PC-9 (cell line): ENCODE measurements around the gene SPAG9.

ENCODE experiments used
- EZH2 ChIP-seq: fragments of 200-600 bp; sonication (generic); IDR thresholded peaks from 2 replicates; pipeline ENCODE4 v1.8.0; 2017; ENCODE audit warnings: antibody characterized with exemption, low read depth
- TF ChIP-seq, protein P1 (sequence below): fragments of 200-600 bp; sonication (generic); conservative IDR thresholded peaks from 2 replicates; pipeline ENCODE4 v1.6.1; 2017; ENCODE audit warnings: mixed run types, antibody characterized with exemption, mild to moderate bottlenecking, moderate library complexity

GRCh38 chr17:50938821-50939541, 181.7 kb downstream of the SPAG9 start:
- TF ChIP-seq, protein P1, sequence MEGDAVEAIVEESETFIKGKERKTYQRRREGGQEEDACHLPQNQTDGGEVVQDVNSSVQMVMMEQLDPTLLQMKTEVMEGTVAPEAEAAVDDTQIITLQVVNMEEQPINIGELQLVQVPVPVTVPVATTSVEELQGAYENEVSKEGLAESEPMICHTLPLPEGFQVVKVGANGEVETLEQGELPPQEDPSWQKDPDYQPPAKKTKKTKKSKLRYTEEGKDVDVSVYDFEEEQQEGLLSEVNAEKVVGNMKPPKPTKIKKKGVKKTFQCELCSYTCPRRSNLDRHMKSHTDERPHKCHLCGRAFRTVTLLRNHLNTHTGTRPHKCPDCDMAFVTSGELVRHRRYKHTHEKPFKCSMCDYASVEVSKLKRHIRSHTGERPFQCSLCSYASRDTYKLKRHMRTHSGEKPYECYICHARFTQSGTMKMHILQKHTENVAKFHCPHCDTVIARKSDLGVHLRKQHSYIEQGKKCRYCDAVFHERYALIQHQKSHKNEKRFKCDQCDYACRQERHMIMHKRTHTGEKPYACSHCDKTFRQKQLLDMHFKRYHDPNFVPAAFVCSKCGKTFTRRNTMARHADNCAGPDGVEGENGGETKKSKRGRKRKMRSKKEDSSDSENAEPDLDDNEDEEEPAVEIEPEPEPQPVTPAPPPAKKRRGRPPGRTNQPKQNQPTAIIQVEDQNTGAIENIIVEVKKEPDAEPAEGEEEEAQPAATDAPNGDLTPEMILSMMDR: no peak
- no peak for TF ChIP-seq EZH2
